Suprapubic skin (tissue), 4 donors: Measurements from ENCODE around the gene MINPP1.

Experiments
- CTCF ChIP-seq, 2 donors: fragments of 200-600 bp in 1 of 2; fragments of 450-650 bp in 1 of 2; sonication (generic) in 1 of 2; IDR thresholded peaks; one replicate each; pipeline ENCODE4 v1.5.1; 2016 to 2019; ENCODE audit warnings: antibody characterized with exemption in 2 of 2, mild to moderate bottlenecking in 1 of 2, moderate library complexity in 1 of 2
- EP300 ChIP-seq: sonication (generic); formaldehyde crosslinking; IDR thresholded peaks from one replicate; pipeline ENCODE4 v1.6.1; 2017; ENCODE audit warnings: antibody characterized with exemption
- POLR2AphosphoS5 ChIP-seq, 3 donors: sonication (generic); formaldehyde crosslinking; IDR thresholded peaks; one replicate each; pipeline ENCODE4 v1.6.1; 2017; ENCODE audit warnings: antibody characterized with exemption in 3 of 3

DNA sequence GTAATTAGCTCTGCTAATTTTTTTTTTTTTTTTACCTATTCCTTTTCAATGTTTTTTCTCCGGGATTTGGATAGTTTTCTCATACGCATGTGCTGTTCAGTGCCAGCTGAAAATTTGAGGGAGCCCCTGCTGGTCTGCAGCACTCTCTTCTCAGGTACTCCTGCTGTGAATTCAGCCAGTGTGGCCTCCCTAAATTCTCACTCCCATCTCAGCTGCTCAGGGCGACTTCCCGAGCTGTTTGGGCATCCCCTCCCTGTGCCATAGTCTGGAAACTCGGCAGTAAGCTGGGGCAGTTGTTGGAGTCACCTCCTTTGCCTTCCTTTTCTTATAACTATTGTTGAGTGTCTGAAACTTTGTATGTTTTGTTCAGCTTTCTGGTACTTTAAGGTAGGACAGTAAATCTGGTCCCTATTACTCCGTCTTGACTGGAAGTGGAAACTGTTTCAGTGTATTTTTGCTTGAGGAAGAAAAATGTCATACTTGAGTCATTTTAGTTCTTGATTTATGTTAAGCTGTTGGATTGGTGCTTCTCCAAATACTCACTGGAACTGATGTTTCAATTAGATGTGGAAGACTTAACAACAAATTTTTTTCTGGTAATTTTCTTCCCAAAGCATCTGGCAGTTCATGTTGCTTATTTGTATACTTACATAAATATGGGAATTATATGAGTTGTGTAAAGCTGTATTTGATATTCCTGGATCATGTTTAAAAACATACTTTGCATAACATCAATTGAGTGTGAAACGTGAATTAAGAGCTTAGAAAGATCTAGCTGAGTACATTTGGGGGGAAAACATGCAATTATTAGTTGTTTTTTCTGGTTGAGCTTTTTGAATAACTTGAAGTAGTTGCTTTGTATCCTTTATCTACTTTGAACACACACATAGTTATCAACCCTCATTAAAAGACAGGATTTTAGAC, 33.7 kb downstream of the MINPP1 start:
- TF ChIP-seq EP300 (no peak), CTCF (IDR thresholded peaks at IDR 0.05) (no peak), POLR2AphosphoS5 (IDR thresholded peaks at IDR 0.05) (no peak)
